Dendritic cell treated with granulocyte-macrophage colony-stimulating factor and Interleukin-4, amounts not matched to agents 40 ng/mL and 50 ng/mL, for 4 days (primary cell): ENCODE results near the gene CRTC3.
A peak's percentile ranks its signal among the peaks of the same experiment; 100 is the strongest.

Experiments
- H3K27ac Mint-ChIP-seq: one replicate; pipeline ENCODE4 v1.8.0; 2022; ENCODE audit warnings: mild to moderate bottlenecking, mixed read lengths
- H3K27me3 Mint-ChIP-seq: one replicate; pipeline ENCODE4 v1.8.0; 2022; ENCODE audit warnings: mild to moderate bottlenecking, mixed read lengths
- H3K36me3 Mint-ChIP-seq: one replicate; pipeline ENCODE4 v1.8.0; 2022; ENCODE audit warnings: low read depth, mixed read lengths
- H3K4me1 Mint-ChIP-seq: one replicate; pipeline ENCODE4 v1.8.0; 2022; ENCODE audit warnings: low read depth, mixed read lengths
- H3K4me3 Mint-ChIP-seq: one replicate; pipeline ENCODE4 v1.8.0; 2022; ENCODE audit warnings: mild to moderate bottlenecking, moderate library complexity, mixed read lengths
- H3K9me3 Mint-ChIP-seq: one replicate; pipeline ENCODE4 v1.8.0; 2022; ENCODE audit warnings: mixed read lengths
- intact Hi-C: fragments of 100-400 bp; cut with micrococcal nuclease; formaldehyde crosslinking; loops from one replicate; pipeline ENCODE4 v1.15.0; 2022

CRTC3 gene

GRCh38 chr15:90530250-90531051, 728 bp downstream of the CRTC3 start:
- H3K36me3 Mint-ChIP-seq, result peaks cover 21% of the 10 kb centered on the region
- H3K9me3 Mint-ChIP-seq, result no peaks in the 10 kb centered on the region
- H3K27ac Mint-ChIP-seq, result peak overlapping the region; percentile 91
- peaks cover 4% of the 10 kb centered on the region for H3K27me3 Mint-ChIP-seq
- intact Hi-C loops, result loop anchor here (5.0 kb wide), 1 partner anchor 42 kb away; no protein-coding TSS in a partner anchor
- H3K4me3 Mint-ChIP-seq, result peak overlapping the region; percentile 99
- peaks cover 51% of the 10 kb centered on the region for H3K4me1 Mint-ChIP-seq

GRCh38 chr15:90531147-90531546, 1.4 kb downstream of the CRTC3 start:
- Mint-ChIP-seq H3K36me3 (peaks cover 21% of the 10 kb centered on the region), H3K4me1 (peaks cover 56% of the 10 kb centered on the region), H3K4me3 (peak overlapping the region; percentile 99), H3K27me3 (peaks cover 4% of the 10 kb centered on the region), H3K27ac (peak overlapping the region; percentile 91), H3K9me3 (no peaks in the 10 kb centered on the region)
- intact Hi-C loops, result loop anchor here (5.0 kb wide), 1 partner anchor 41 kb away; no protein-coding TSS in a partner anchor

DNA sequence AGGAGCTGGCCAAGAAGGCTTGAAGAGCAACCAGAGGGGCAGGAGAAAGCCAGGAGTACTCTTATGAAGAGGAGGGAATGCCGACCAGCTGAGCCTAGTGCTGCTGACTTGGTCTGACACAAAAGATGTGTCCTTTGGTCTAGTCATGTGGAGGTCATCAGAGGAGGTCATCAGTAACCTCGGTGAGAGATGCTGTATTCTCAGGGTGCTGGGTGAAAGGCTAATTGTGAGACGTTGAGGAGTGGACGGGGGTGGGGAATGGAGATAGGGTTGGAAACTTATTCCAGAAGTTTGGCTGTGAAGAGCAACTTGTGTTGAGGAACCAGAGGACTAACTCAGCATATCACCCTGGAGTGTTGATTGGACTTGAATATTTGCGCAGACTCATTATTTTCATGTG, 5.5 kb downstream of the CRTC3 start:
- Mint-ChIP-seq H3K27me3 (peaks cover 3% of the 10 kb centered on the region), H3K4me3 (no peak overlapping the region), H3K9me3 (no peaks in the 10 kb centered on the region), H3K36me3 (peaks cover 52% of the 10 kb centered on the region), H3K27ac (no peak overlapping the region), H3K4me1 (peaks cover 56% of the 10 kb centered on the region)
- intact Hi-C loops, result no loop called here

DNA sequence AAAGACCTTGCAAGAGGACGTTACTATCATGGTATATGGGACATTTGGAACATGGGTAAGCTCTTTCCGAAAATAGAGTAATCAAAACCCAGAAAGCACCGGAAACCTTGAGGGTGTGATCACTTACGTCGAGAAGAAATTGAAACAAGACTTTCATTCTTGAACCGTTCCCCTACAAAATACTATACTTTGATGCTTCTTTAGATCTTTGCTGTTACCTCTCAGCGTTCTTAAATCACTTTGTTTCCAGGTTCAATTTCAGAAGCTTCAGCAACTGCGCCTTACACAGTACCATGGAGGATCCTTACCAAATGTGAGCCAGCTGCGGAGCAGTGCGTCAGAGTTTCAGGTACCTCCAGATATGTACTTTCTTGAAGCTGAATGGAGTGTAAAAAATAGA, 10.1 kb downstream of the CRTC3 start:
- intact Hi-C loops, result loop anchor here (10.0 kb wide), 1 partner anchor 45 kb away; no protein-coding TSS in a partner anchor
- Mint-ChIP-seq H3K4me1 (peaks cover 21% of the 10 kb centered on the region), H3K9me3 (no peaks in the 10 kb centered on the region), H3K27me3 (no peaks in the 10 kb centered on the region), H3K4me3 (no peak overlapping the region), H3K27ac (no peak overlapping the region), H3K36me3 (peaks cover 62% of the 10 kb centered on the region)

- Mint-ChIP-seq H3K4me1 (peaks cover 15% of the 10 kb centered on the region), H3K27ac (no peak overlapping the region), H3K9me3 (no peaks in the 10 kb centered on the region), H3K4me3 (no peak overlapping the region), H3K36me3 (peaks cover 68% of the 10 kb centered on the region), H3K27me3 (no peaks in the 10 kb centered on the region)
- intact Hi-C loops, result loop anchor here (10.0 kb wide), 1 partner anchor 46 kb away; no protein-coding TSS in a partner anchor
Observed at GRCh38 chr15:90540768-90541167, 11.0 kb downstream of the CRTC3 start.

GRCh38 chr15:90545095-90545494, 15.4 kb downstream of the CRTC3 start:
- intact Hi-C loops, result loop anchor here (10.0 kb wide), 1 partner anchor 50 kb away; no protein-coding TSS in a partner anchor
- Mint-ChIP-seq H3K27ac (no peak overlapping the region), H3K9me3 (no peaks in the 10 kb centered on the region)

DNA sequence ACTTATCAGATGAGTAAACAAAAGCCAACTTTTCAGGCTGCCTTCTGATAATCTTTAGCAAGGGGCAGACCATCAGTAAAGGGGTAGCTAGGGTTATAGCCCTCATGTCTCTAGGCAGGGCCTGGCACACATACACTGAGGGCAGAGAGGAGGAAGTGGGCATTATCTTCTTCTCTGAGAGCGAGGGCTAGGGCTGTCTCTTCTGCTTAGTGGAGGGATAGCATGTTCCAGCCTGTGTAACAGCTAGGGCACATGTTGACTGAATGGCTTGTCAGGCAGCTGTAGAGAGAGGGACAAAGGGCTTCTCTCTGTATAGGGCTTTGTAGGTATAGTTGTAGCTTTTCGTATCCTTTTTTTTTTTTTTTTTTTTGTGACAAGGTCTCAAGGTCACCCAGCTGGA, 17.8 kb downstream of the CRTC3 start:
- H3K9me3 Mint-ChIP-seq, result no peaks in the 10 kb centered on the region
- H3K27ac Mint-ChIP-seq, result peak overlapping the region; percentile 52
- no peak overlapping the region for H3K4me3 Mint-ChIP-seq
- peaks cover 31% of the 10 kb centered on the region for H3K4me1 Mint-ChIP-seq
- peaks cover 51% of the 10 kb centered on the region for H3K36me3 Mint-ChIP-seq
- intact Hi-C loops, result loop anchor here (10.0 kb wide), 1 partner anchor 53 kb away; no protein-coding TSS in a partner anchor
- no peaks in the 10 kb centered on the region for H3K27me3 Mint-ChIP-seq

More at GRCh38 chr15:90545095-90545494, 15.4 kb downstream of the CRTC3 start:
- H3K4me3 Mint-ChIP-seq, result no peak overlapping the region
- peaks cover 49% of the 10 kb centered on the region for H3K36me3 Mint-ChIP-seq
- H3K27me3 Mint-ChIP-seq, result no peaks in the 10 kb centered on the region
- peaks cover 15% of the 10 kb centered on the region for H3K4me1 Mint-ChIP-seq

DNA sequence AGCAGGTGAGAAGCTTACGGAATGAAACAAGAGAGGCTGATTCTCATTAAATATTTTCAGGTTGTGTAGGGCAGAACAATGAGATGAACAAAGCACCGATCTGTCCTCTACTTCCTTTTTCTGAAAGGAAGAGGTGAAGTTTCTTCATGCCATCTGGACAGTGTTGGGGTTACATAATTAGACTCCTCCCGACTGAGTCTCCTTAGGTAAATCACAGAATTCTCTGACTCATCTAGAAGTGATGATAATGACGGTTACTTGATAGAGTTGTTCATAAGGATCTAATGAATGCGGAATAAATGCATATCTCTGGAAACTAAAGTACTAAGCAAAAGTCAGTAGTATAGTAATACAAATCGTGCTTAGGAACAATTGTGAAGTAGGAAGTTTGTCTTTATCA, 21.2 kb downstream of the CRTC3 start:
- no peak overlapping the region for H3K4me3 Mint-ChIP-seq
- peaks cover 34% of the 10 kb centered on the region for H3K36me3 Mint-ChIP-seq
- H3K4me1 Mint-ChIP-seq, result peaks cover 43% of the 10 kb centered on the region
- no peaks in the 10 kb centered on the region for H3K9me3 Mint-ChIP-seq
- no peak overlapping the region for H3K27ac Mint-ChIP-seq
- intact Hi-C loops, result loop anchor here (5.0 kb wide), 1 partner anchor 41 kb away; no protein-coding TSS in a partner anchor
- no peaks in the 10 kb centered on the region for H3K27me3 Mint-ChIP-seq

DNA sequence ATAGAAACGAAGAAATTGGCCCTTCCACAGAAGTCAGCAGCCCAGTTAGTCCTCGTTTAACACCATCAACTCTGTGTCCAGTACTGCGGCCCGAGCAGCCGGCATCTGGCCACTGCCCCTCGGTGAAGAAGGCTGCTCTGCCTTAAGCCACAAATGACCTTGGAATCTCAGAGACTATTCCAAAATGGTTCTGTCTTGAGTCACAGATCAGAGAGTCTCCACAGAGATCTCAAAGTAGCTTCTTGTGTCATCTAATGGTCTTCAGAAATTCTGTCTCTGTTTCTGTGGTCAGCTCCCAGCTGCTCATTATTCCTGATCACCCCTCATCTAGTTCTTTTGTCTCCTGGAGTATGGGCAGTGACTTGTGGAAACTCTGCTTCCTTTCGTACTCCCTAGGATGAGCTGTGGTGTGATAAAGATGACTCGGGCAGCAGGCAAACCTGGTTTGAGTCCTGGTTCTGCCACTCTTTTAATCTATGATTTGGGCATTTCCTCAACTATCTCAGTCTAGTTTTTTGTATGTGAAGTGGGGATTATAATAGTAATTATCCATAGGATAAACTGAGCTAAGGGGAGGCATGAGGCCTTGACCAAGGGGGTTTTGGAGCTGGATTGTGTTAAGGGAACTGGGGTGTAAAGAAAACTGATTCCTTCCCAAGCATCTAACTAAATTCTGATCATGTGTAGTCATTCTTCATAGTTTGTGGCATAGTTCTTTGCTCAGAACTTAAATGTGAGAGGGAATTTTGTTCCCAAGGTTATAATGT, 22.6 kb downstream of the CRTC3 start:
- intact Hi-C loops, result loop anchor here (5.0 kb wide), 1 partner anchor 40 kb away; no protein-coding TSS in a partner anchor
- H3K9me3 Mint-ChIP-seq, result no peaks in the 10 kb centered on the region
- no peak overlapping the region for H3K4me3 Mint-ChIP-seq
- peaks cover 33% of the 10 kb centered on the region for H3K36me3 Mint-ChIP-seq
- peak overlapping the region; percentile 43 for H3K27ac Mint-ChIP-seq
- H3K4me1 Mint-ChIP-seq, result peaks cover 45% of the 10 kb centered on the region
- no peaks in the 10 kb centered on the region for H3K27me3 Mint-ChIP-seq

- peak overlapping the region; percentile 43 for H3K27ac Mint-ChIP-seq
- peaks cover 28% of the 10 kb centered on the region for H3K36me3 Mint-ChIP-seq
- no peaks in the 10 kb centered on the region for H3K27me3 Mint-ChIP-seq
- H3K4me1 Mint-ChIP-seq, result peaks cover 45% of the 10 kb centered on the region
- H3K4me3 Mint-ChIP-seq, result no peak overlapping the region
- no peaks in the 10 kb centered on the region for H3K9me3 Mint-ChIP-seq
- intact Hi-C loops, result loop anchor here (5.0 kb wide), 1 partner anchor 39 kb away; no protein-coding TSS in a partner anchor
Observed at GRCh38 chr15:90552929-90553211, 23.1 kb downstream of the CRTC3 start.

DNA sequence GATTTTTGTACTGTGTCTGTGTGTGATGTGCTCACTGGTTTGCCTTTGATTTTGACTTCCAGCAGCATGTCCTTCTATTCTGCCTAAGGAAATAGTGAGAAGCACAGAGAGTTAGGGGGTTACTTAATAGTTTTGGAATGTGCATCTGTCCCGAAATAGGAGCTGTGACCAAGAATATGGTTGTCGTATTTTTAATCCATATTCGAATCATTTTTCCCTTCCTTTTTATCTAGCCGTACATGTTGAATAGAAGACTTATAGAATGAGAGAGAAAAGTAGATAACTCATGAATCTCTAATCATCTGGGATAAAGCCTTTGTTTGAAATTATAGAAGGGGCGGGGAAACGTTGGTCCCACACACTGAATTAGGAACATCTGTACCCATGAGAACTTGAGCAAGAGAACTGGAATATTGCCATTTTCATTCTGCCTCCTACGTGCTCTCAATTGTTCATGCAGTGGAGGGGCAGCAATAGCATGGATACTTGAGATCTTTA, 23.6 kb downstream of the CRTC3 start:
- Mint-ChIP-seq H3K4me1 (peaks cover 47% of the 10 kb centered on the region), H3K36me3 (peaks cover 24% of the 10 kb centered on the region), H3K27ac (peak overlapping the region; percentile 43), H3K9me3 (no peaks in the 10 kb centered on the region), H3K27me3 (no peaks in the 10 kb centered on the region), H3K4me3 (no peak overlapping the region)
- intact Hi-C loops, result loop anchor here (5.0 kb wide), 1 partner anchor 39 kb away; no protein-coding TSS in a partner anchor

DNA sequence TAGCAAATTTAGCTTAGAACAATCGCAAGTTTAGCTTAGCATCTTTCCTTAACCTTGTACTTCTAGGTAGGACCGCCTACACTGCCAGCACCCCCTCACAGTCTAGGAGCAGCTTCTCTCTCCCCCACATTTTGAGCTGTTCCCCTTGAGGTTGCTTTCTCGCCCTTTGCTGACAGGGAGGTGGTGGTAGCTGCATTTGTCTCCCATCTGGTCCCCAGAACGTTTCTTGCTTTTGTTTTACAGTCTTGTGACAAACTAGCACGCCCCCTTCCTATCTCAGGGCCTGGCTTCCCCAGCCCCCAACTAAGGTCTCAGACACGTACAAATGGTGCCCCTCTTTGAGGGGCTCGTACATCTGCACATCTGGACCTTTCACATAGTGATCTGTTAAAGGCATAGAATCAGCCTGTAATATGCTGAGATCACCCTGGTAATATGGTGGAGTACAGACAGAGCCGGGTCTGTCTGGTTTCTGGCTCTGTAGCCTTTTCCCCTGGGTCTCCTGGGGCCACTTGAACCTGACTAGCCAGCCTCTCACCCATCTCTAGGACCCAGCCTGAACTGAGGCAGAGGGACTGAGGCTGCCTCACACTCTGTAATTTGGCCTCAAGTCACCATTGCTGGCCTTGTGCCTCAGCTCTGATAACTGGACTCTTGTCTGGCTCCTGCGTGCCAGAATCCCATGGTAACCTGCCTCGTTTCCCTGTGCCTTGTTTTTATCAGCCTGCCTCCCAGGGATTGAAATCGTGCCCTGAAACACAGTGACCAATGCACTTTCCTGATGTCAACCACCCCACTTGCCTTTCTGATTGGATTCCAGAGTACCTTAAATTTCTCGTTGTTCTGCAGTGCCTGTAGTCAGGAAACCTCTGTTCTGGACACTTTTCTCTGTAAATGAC, 27.7 kb downstream of the CRTC3 start:
- Mint-ChIP-seq H3K27ac (peak overlapping the region; percentile 63), H3K4me3 (no peak overlapping the region), H3K36me3 (peaks cover 20% of the 10 kb centered on the region), H3K27me3 (no peaks in the 10 kb centered on the region), H3K4me1 (peaks cover 67% of the 10 kb centered on the region), H3K9me3 (no peaks in the 10 kb centered on the region)
- intact Hi-C loops, result no loop called here

- no peak overlapping the region for H3K4me3 Mint-ChIP-seq
- no peaks in the 10 kb centered on the region for H3K9me3 Mint-ChIP-seq
- H3K27ac Mint-ChIP-seq, result peak overlapping the region; percentile 63
- H3K4me1 Mint-ChIP-seq, result peaks cover 71% of the 10 kb centered on the region
- H3K27me3 Mint-ChIP-seq, result no peaks in the 10 kb centered on the region
- peaks cover 15% of the 10 kb centered on the region for H3K36me3 Mint-ChIP-seq
- intact Hi-C loops, result no loop called here
Observed at GRCh38 chr15:90558171-90558573, 28.4 kb downstream of the CRTC3 start.
